H7 (cell line): Measurements from ENCODE around the gene PHF21A. TPM values are rescaled to one million over a fixed set of nuclear protein-coding genes. Genes with fewer than 3 reads are reported as not detected.

Source experiments
- DNase-seq: peaks from one replicate; pipeline ENCODE4 v3.0.0; 2012
- H3K27me3 ChIP-seq: 2 replicates; pipeline ENCODE4 v1.6.0; 2011; ENCODE audit warnings: mild to moderate bottlenecking, low read length; ENCODE audit not compliant: control insufficient read depth, insufficient read depth
- H3K36me3 ChIP-seq: replicated peaks from 2 replicates; pipeline ENCODE4 v1.5.1; 2011; ENCODE audit warnings: low read length; ENCODE audit not compliant: control insufficient read depth, insufficient read depth
- H3K4me3 ChIP-seq: 2 replicates; pipeline ENCODE4 v1.5.1; 2011; ENCODE audit warnings: low read depth, mild to moderate bottlenecking, control low read depth, low read length, moderate library complexity; ENCODE audit not compliant: insufficient read depth
- total RNA-seq: library from RNA; depleted of rRNA; stranded (reverse); fragments of >200 nt; shearing (Covaris generic); gene quantifications from 2 replicates; pipeline ENCODE4 v1.2.3, GENCODE V29; 2014

Gene PHF21A
- total RNA-seq, 1 experiment from 2014 or later = 10.1 TPM

- no peak overlapping the region for H3K4me3 ChIP-seq
- no peaks in the 10 kb centered on the region for H3K27me3 ChIP-seq
- DNase-seq = no peak
- no peaks in the 10 kb centered on the region for H3K36me3 ChIP-seq
These were observed 71.8 kb downstream of the PHF21A start for GRCh38 chr11:46049325-46049897.

GRCh38 chr11:46048198-46048597 is 73.1 kb downstream of the PHF21A start:
- Histone ChIP-seq H3K4me3 (no peak overlapping the region), H3K27me3 (no peaks in the 10 kb centered on the region), H3K36me3 (no peaks in the 10 kb centered on the region)
- DNase-seq = no peak

- no peaks in the 10 kb centered on the region for H3K27me3 ChIP-seq
- H3K36me3 ChIP-seq = no peaks in the 10 kb centered on the region
- no peak overlapping the region for H3K4me3 ChIP-seq
- no peak for DNase-seq
These were observed 73.7 kb downstream of the PHF21A start for GRCh38 chr11:46047520-46047919.

GRCh38 chr11:46045811-46046210 is 75.4 kb downstream of the PHF21A start:
- DNase-seq = no peak
- H3K36me3 ChIP-seq = no peaks in the 10 kb centered on the region
- H3K4me3 ChIP-seq = no peak overlapping the region
- H3K27me3 ChIP-seq = no peaks in the 10 kb centered on the region

GRCh38 chr11:46044601-46045000 is 76.7 kb downstream of the PHF21A start:
- no peaks in the 10 kb centered on the region for H3K27me3 ChIP-seq
- DNase-seq = no peak
- no peaks in the 10 kb centered on the region for H3K36me3 ChIP-seq
- no peak overlapping the region for H3K4me3 ChIP-seq

- Histone ChIP-seq H3K4me3 (no peak overlapping the region), H3K36me3 (no peaks in the 10 kb centered on the region), H3K27me3 (no peaks in the 10 kb centered on the region)
- DNase-seq = no peak
These were observed 81.3 kb downstream of the PHF21A start for GRCh38 chr11:46039990-46040389.

- H3K27me3 ChIP-seq = no peaks in the 10 kb centered on the region
- DNase-seq = no peak
- H3K36me3 ChIP-seq = no peaks in the 10 kb centered on the region
- no peak overlapping the region for H3K4me3 ChIP-seq
These were observed 82.7 kb downstream of the PHF21A start for GRCh38 chr11:46038529-46038928.

- H3K36me3 ChIP-seq = no peaks in the 10 kb centered on the region
- DNase-seq = no peak
- H3K27me3 ChIP-seq = no peaks in the 10 kb centered on the region
- no peak overlapping the region for H3K4me3 ChIP-seq
These were observed 84.3 kb downstream of the PHF21A start for GRCh38 chr11:46036969-46037368.

GRCh38 chr11:46036009-46036408 is 85.2 kb downstream of the PHF21A start:
- no peaks in the 10 kb centered on the region for H3K27me3 ChIP-seq
- no peaks in the 10 kb centered on the region for H3K36me3 ChIP-seq
- no peak overlapping the region for H3K4me3 ChIP-seq
- no peak for DNase-seq

GRCh38 chr11:46034041-46034440 is 87.2 kb downstream of the PHF21A start:
- H3K27me3 ChIP-seq = no peaks in the 10 kb centered on the region
- no peak overlapping the region for H3K4me3 ChIP-seq
- no peaks in the 10 kb centered on the region for H3K36me3 ChIP-seq
- DNase-seq = no peak

GRCh38 chr11:46026606-46027293 is 94.5 kb downstream of the PHF21A start:
- Histone ChIP-seq H3K27me3 (no peaks in the 10 kb centered on the region), H3K36me3 (no peaks in the 10 kb centered on the region), H3K4me3 (no peak overlapping the region)
- DNase-seq = no peak

- H3K4me3 ChIP-seq = no peak overlapping the region
- no peaks in the 10 kb centered on the region for H3K27me3 ChIP-seq
- H3K36me3 ChIP-seq = no peaks in the 10 kb centered on the region
- no peak for DNase-seq
These were observed 101.1 kb downstream of the PHF21A start for GRCh38 chr11:46020084-46020599.

GRCh38 chr11:46018651-46019050 is 102.6 kb downstream of the PHF21A start:
- Histone ChIP-seq H3K4me3 (no peak overlapping the region), H3K36me3 (no peaks in the 10 kb centered on the region), H3K27me3 (no peaks in the 10 kb centered on the region)
- DNase-seq = no peak

GRCh38 chr11:46017341-46017740 is 103.9 kb downstream of the PHF21A start:
- H3K4me3 ChIP-seq = no peak overlapping the region
- no peaks in the 10 kb centered on the region for H3K36me3 ChIP-seq
- no peak for DNase-seq
- no peaks in the 10 kb centered on the region for H3K27me3 ChIP-seq

- Histone ChIP-seq H3K27me3 (no peaks in the 10 kb centered on the region), H3K4me3 (no peak overlapping the region), H3K36me3 (no peaks in the 10 kb centered on the region)
- DNase-seq = no peak
These were observed 105.3 kb downstream of the PHF21A start for GRCh38 chr11:46015941-46016340.
